Erythroblast (primary cell): Measurements from ENCODE around the gene VAV2.
A peak's percentile ranks its signal among the peaks of the same experiment; 100 is the strongest.

ENCODE experiments used
- DNase-seq, 2 experiments: peaks; one replicate each; lab custom pipeline; 2025; lab: John Stamatoyannopoulos, UW
- GATA1 ChIP-seq: IDR thresholded peaks from 2 replicates; pipeline ENCODE4 v1.6.1; 2011; ENCODE audit warnings: low read depth, mild to moderate bottlenecking, control low read depth, low read length, moderate library complexity
- POLR2A ChIP-seq: IDR thresholded peaks from 2 replicates; pipeline ENCODE4 v1.6.1; 2011; ENCODE audit warnings: mild to moderate bottlenecking, low read length

Gene VAV2

GRCh38 chr9:133875131-133875530 is 117.0 kb downstream of the VAV2 start:
- DNase-seq: no peak
- no peak for TF ChIP-seq POLR2A
- no peak for TF ChIP-seq GATA1

GRCh38 chr9:133874659-133875058 is 117.5 kb downstream of the VAV2 start:
- no peak for DNase-seq
- TF ChIP-seq GATA1 (no peak), POLR2A (no peak)

DNA sequence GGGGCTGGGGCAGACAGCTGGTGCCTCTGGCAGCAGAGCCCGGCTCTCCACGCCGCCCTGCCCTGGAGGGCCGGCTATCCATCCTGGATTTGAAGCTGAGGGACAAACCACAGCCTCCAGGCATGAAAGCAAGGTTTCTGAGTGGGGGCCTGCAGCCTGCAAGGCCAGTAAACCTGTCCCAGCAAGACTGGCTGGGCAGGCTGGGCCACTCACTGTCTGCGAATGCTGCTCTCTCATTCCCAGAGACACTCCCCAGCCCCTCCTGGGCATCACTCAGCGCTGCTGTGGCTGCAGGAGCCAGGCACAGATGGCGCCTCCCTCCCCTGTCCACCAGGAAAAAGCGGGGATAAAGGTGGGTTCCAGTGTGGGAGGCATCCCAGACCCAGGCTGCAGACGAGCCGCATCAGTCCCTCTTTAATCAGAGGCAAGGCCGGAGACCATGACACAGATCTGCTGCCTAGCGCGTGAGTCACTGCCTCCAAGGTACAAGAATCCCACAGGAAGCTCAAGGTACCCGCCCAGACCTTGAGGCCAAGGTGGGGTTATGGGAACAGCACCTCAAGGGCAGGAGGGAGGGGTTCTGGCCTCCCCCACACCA is 118.0 kb downstream of the VAV2 start:
- TF ChIP-seq GATA1 (no peak), POLR2A (no peak)
- no peak for DNase-seq

- no peak for DNase-seq
- TF ChIP-seq POLR2A: no peak
- TF ChIP-seq GATA1: no peak
Observed at GRCh38 chr9:133873461-133873891, 118.6 kb downstream of the VAV2 start.

DNA sequence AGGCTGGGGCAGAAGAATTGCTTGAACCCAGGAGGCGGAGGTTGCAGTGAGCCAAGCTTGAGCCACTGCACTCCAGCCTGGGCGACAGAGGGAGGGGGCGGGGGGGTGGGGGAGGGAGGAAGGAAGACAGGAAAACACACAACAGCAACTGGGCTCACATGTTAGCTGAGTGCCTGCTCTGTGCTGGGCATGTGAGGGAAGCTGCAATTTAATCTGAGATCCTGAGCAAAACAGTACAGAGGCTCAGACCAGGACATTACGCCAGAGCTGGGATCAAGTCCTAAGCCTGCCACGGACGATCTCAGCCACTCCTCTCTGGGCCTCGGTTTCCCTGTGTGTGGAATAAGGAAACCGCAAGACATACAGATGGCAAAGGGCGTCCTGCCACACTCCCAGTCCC is 119.1 kb downstream of the VAV2 start:
- TF ChIP-seq POLR2A (no peak), GATA1 (no peak)
- DNase-seq: no peak

DNA sequence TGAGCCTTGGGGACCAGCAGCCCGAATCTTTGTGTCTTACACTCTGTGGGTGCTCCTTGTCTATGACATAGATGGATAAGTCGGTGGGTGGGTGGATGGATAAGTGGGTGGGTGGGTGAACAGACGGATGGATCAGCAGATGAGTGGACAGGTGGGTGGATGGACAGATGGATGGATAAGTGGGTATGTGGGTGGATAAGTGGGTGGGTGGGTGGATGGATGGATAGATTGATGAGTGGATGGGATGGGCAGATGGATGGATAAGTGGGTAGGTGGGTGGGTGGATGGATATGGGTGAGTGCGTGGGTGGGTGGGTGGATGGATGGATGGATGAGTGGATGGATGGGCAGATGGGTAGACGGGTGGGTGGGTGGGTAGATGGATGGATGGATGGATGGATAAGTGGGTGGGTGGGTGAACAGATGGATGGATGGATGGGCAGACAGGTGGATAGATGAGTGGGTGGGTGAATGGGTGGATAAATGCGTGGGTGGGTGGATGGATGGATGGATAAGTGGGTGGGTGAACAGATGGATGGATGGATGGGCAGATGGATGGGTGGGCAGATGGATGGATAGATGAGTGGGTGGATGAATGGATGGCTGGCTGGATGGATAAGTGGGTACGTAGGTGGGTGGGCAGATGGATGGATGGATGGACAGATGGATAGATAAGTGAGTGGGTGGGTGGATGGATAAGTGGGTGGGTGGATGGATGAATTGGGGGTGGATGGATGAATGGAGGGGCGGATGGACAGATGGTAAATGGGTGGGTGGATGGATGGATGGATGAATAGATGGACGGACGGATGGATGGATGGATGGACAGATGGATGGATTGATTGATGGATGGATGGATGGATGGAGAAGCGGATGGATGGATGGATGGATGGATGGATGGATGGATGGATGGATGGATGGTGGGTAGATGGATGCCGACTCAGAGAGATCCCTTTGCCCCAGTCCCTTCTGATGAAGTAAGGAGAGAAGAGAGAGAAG is 121.2 kb downstream of the VAV2 start:
- TF ChIP-seq GATA1: no peak
- DNase-seq: no peak

DNA sequence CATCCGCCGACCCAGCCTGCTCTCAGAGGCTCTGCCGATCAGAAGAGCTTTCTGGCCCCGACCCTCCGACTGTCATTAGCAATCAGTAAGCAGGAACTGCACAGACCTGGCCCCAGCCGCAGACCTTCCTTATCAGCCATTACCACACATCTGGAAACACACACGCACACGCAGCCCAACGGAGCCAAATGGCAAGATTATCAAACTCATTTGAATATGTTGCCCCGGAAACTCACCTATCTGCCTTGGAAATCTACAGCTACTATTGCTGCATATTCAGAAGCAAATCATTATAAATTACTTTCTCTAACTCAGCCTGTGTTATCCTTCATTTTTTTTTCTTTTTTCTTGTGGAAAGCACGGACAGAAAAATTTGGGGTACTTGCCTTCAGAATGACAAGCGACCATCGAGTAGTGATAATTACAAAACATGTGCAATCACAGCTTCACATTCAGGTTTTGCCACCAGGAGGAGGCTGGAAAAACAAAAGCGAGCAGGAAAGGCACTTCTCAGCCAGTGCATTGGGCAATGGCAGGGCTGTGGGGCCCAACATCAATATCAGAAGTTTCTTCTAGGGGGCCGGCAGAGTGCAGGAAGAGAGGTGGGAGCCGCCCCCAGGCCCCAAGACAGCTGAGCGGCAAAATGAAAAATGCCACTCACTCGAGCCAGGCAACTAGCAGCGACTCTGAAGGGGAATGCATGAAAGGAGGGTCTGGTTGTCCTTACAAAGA is 122.3 kb downstream of the VAV2 start:
- TF ChIP-seq POLR2A (no peak), GATA1 (peak; percentile 84)
- DNase-seq: peak; percentile 91 to 95

GRCh38 chr9:133868203-133868602 is 123.9 kb downstream of the VAV2 start:
- TF ChIP-seq GATA1 (no peak), POLR2A (no peak)
- DNase-seq: no peak

- no peak for TF ChIP-seq POLR2A
- TF ChIP-seq GATA1: no peak
- DNase-seq: no peak
Observed at GRCh38 chr9:133866946-133867345, 125.2 kb downstream of the VAV2 start.

DNA sequence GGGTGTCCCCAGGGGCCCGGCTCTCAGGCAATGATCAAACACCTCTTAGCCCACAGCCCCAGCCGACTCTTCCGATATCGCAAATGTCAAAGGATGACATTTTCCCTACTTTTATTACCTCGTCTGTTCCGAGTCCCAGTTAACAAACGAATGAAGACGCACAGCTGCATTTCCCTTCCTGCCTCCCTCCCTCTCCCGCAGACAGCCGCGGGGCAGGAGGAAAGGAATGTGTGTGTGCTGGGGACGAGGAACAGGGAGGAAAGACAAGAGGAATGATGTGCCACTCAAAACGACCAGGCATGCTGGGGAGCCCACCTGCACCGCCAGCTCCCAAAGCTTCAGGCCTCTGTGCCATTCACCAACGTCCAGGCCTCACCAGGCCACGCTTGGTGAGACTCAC is 128.1 kb downstream of the VAV2 start:
- no peak for DNase-seq
- TF ChIP-seq POLR2A (no peak), GATA1 (no peak)

GRCh38 chr9:133863257-133863592 is 128.9 kb downstream of the VAV2 start:
- TF ChIP-seq GATA1: no peak
- DNase-seq: no peak

DNA sequence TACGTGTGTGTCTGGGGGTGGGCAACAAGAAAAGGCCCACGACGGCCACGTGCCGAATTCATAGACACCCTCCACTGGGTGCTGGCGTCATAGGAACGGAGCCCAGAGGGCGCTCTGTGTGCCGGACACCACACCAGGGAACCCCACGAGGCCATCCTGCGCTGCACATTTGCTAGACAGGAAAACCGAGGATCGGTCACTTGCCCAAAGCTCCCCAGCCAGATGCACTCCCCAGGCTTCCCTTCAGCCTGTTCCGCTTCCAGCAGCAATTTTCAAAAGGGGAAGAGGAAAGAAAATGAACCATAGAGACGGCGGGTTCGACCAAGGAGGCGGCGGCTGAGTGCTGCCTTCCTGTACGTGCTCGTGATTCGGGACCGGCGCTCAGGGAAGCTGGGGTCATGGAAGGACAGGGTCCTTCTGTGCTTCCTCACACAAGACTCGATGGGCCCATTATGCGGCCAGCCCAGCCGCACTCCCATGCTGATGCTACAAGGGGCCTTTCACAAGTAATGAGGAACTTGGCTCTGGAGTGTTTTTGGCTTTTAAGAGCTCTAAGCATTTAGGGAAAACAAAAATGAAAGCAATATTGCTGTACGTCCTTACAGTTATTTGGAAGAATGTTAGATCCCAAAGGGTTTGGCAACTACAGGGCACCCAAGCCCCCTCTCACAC is 129.4 kb downstream of the VAV2 start:
- TF ChIP-seq POLR2A (no peak), GATA1 (no peak)
- DNase-seq: no peak

DNA sequence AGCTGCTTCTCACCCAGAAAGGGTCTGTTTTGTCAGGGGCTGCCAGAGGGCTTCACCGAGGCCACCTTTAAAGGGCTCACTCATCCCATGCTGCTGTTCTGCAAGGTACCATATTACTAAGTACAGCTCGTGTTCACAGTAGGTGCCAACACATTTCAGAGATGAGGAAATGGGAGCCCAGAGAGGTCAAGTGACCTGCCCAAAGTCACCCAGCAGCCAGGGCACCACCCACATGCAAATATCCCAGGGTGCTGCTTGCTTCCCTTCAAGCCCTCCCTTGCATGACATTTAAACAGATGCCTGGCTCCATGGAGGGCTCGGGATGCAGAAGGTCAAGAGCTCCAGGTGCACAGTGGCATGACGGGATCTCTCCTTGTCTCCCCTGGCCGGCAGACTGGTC is 130.4 kb downstream of the VAV2 start:
- no peak for DNase-seq
- TF ChIP-seq GATA1 (no peak), POLR2A (no peak)
